Neutrophil (primary cell): Measurements from ENCODE around the gene FAM89B.

Experiments used
- H3K27ac ChIP-seq: fragments of 200-600 bp; sonication (generic); 2 replicates; pipeline ENCODE4 v1.5.1; 2016; ENCODE audit warnings: mild to moderate bottlenecking, moderate library complexity
- H3K27me3 ChIP-seq: fragments of 200-600 bp; sonication (generic); 2 replicates; pipeline ENCODE4 v1.6.0; 2016; ENCODE audit warnings: mild to moderate bottlenecking
- H3K36me3 ChIP-seq: fragments of 200-600 bp; sonication (generic); 2 replicates; pipeline ENCODE4 v1.5.1; 2017
- H3K4me1 ChIP-seq, 2 experiments: fragments of 200-600 bp in 1 of 2; sonication (generic) in 1 of 2; 1 replicate in 1 of 2; 2 replicates in 1 of 2; pipeline versions ENCODE4 v1.5.1 to v1.6.1; 2013 to 2016; ENCODE audit warnings: low read depth in 1 of 2, low read length in 1 of 2, mild to moderate bottlenecking in 1 of 2, moderate library complexity in 1 of 2; ENCODE audit not compliant: control insufficient read depth in 1 of 2, insufficient read depth in 1 of 2
- H3K4me3 ChIP-seq, 2 experiments: fragments of 200-600 bp in 1 of 2; sonication (generic) in 1 of 2; 1 replicate in 1 of 2; 2 replicates in 1 of 2; pipeline ENCODE4 v1.5.1; 2013 to 2016; ENCODE audit warnings: low read depth in 1 of 2, low read length in 1 of 2, mild to moderate bottlenecking in 1 of 2, moderate library complexity in 1 of 2
- H3K9me3 ChIP-seq: fragments of 200-600 bp; sonication (generic); 2 replicates; pipeline ENCODE4 v1.5.1; 2016
- CTCF ChIP-seq: fragments of 200-600 bp; sonication (generic); IDR thresholded peaks from 2 replicates; pipeline ENCODE4 v1.5.1; 2016; ENCODE audit warnings: antibody characterized with exemption

FAM89B gene

GRCh38 chr11:65532388-65533064 is 39.8 kb upstream of the FAM89B start:
- Histone ChIP-seq H3K36me3 (peaks cover 85% of the 10 kb centered on the region), H3K4me3 (no peak overlapping the region), H3K4me1 (no peaks in the 10 kb centered on the region), H3K9me3 (no peaks in the 10 kb centered on the region), H3K27me3 (no peaks in the 10 kb centered on the region), H3K27ac (no peak overlapping the region)
- TF ChIP-seq CTCF = no peak

DNA sequence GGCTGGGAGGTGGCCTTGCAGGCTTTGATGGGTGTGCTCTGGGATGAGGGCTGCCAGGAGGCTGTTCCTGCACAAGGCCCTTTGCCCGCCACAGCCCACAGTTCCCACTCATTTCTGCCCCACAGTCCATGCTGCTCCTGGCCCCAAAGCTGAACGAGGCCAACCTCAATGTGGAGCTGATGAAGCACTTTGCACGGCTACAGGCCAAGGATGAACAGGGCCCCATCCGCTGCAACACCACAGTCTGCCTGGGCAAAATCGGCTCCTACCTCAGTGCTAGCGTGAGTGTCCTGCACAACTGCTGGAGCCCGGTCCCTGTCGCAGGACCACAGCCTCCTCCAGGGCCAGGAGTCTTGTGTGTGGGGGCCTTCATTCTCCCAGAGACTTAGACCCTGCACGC is 37.2 kb upstream of the FAM89B start:
- no peak overlapping the region for H3K4me3 ChIP-seq
- no peaks in the 10 kb centered on the region for H3K9me3 ChIP-seq
- H3K27me3 ChIP-seq = no peaks in the 10 kb centered on the region
- H3K36me3 ChIP-seq = peaks cover 82% of the 10 kb centered on the region
- no peak for TF ChIP-seq CTCF
- peaks cover 7 to 8% of the 10 kb centered on the region in 2 experiments for H3K4me1 ChIP-seq
- no peak overlapping the region for H3K27ac ChIP-seq

- Histone ChIP-seq H3K27ac (no peak overlapping the region), H3K27me3 (peaks cover 5% of the 10 kb centered on the region), H3K4me1 (peaks cover 18 to 22% of the 10 kb centered on the region in 2 experiments), H3K4me3 (no peak overlapping the region), H3K36me3 (peaks cover 66% of the 10 kb centered on the region), H3K9me3 (no peaks in the 10 kb centered on the region)
- TF ChIP-seq CTCF = no peak
These were observed 35.7 kb upstream of the FAM89B start for GRCh38 chr11:65536412-65537295.

DNA sequence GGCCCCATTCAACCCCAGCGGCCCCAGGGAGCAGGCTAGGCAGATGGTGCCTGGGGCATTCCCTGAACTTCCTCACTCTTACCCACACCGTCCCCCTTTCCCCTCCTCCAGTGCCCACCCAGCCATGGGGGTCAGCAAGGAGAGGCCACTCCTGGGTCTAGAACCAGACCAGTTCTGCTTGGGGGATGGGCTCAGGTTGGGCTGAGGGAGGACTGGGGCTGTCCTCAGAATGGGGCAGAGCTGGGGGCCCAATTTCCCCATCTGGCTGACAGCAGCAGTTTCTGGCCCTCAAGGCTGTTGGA is 35.1 kb upstream of the FAM89B start:
- H3K36me3 ChIP-seq = peaks cover 60% of the 10 kb centered on the region

GRCh38 chr11:65537620-65538231 is 34.6 kb upstream of the FAM89B start:
- Histone ChIP-seq H3K9me3 (no peaks in the 10 kb centered on the region), H3K4me3 (no peak overlapping the region), H3K4me1 (peaks cover 19 to 22% of the 10 kb centered on the region in 2 experiments), H3K27ac (no peak overlapping the region), H3K36me3 (peaks cover 55% of the 10 kb centered on the region), H3K27me3 (peaks cover 5% of the 10 kb centered on the region)
- TF ChIP-seq CTCF = no peak

More for the DNA sequence above, 35.1 kb upstream of the FAM89B start:
- no peak overlapping the region for H3K4me3 ChIP-seq
- no peaks in the 10 kb centered on the region for H3K9me3 ChIP-seq
- H3K27me3 ChIP-seq = peaks cover 5% of the 10 kb centered on the region
- no peak overlapping the region for H3K27ac ChIP-seq
- peaks cover 19 to 22% of the 10 kb centered on the region in 2 experiments for H3K4me1 ChIP-seq
- no peak for TF ChIP-seq CTCF
